Small intestine (tissue), 7 donors: Measurements from ENCODE around the gene TNNI3K. TPM values are rescaled to one million over a fixed set of nuclear protein-coding genes. Genes with fewer than 3 reads are reported as not detected.

Source experiments
- DNase-seq, 2 donors: peaks; one replicate each; pipeline versions ENCODE4 v3.0.0 to v3.0.0-alpha.2; 2013
- FAIRE-seq: peaks from 2 replicates; lab custom pipeline; 2012; peaks lifted over from hg19 to GRCh38; lab: Jason Lieb, UNC
- H3K27ac ChIP-seq, 3 donors: one replicate each; pipeline ENCODE4 v1.5.1; 2013; ENCODE audit warnings: low read length in 2 of 3, mild to moderate bottlenecking in 2 of 3, control low read depth in 1 of 3, inconsistent platforms in 1 of 3, low read depth in 1 of 3, moderate library complexity in 1 of 3
- H3K27me3 ChIP-seq, 3 donors: one replicate each; pipeline ENCODE4 v1.6.1; 2013; ENCODE audit warnings: low read length in 3 of 3, inconsistent platforms in 1 of 3; ENCODE audit not compliant: control insufficient read depth in 3 of 3, insufficient read depth in 3 of 3
- H3K36me3 ChIP-seq, 3 donors: one replicate each; pipeline ENCODE4 v1.6.1; 2013; ENCODE audit warnings: low read length in 3 of 3, inconsistent platforms in 1 of 3, low read depth in 1 of 3, mild to moderate bottlenecking in 1 of 3, moderate library complexity in 1 of 3; ENCODE audit not compliant: control insufficient read depth in 3 of 3, insufficient read depth in 2 of 3
- H3K4me1 ChIP-seq, 3 donors: one replicate each; pipeline ENCODE4 v1.6.1; 2013; ENCODE audit warnings: low read length in 2 of 3, inconsistent platforms in 1 of 3, low read depth in 1 of 3, mild to moderate bottlenecking in 1 of 3, moderate library complexity in 1 of 3; ENCODE audit not compliant: control insufficient read depth in 3 of 3, insufficient read depth in 2 of 3
- H3K4me3 ChIP-seq, 3 donors: one replicate each; pipeline ENCODE4 v1.5.1; 2013; ENCODE audit warnings: low read length in 3 of 3, control low read depth in 1 of 3, inconsistent platforms in 1 of 3, low read depth in 1 of 3, mild to moderate bottlenecking in 1 of 3, moderate library complexity in 1 of 3
- H3K9me3 ChIP-seq, 2 donors: one replicate each; pipeline ENCODE4 v1.6.1; 2013; ENCODE audit warnings: low read depth in 1 of 2, low read length in 1 of 2; ENCODE audit not compliant: control insufficient read depth in 2 of 2, insufficient read depth in 1 of 2
- WGBS, 3 donors: extraction: QIAGEN DNeasy Blood & Tissue Kit; methylation state at CpG; one replicate each; pipeline ENCODE4 v1.1.7; 2013; 5-methylcytosine and 5-hydroxymethylcytosine counted together
- polyA plus RNA-seq, 4 donors: library from polyadenylated mRNA; stranded (reverse) in 3 of 4; unstranded in 1 of 4; fragments of 200-250 nt in 3 of 4; fragments of 120-200 nt in 1 of 4; gene quantifications; one replicate each; pipeline versions ENCODE4 v1.2.1 to v1.2.3, GENCODE V29; 2013
- donor health status: healthy with polysubstance abuse.
- donor health status: control.
- donor health status: control.
- donor health status: Bipolar disorder and iron deficiency.
- donor health status: healthy.

Gene TNNI3K
- polyA plus RNA-seq, 4 donors: 0.24 to 0.32 TPM; not detected in 2

GRCh38 chr1:74522148-74522547, 287.0 kb downstream of the TNNI3K start:
- WGBS, 3 donors: 34 to 44% (median 38%) methylated on average over 4 of the region's 4 CpGs
- no peak for FAIRE-seq
- no peak for DNase-seq
- Histone ChIP-seq H3K4me1 (no peaks in the 10 kb centered on the region), H3K27ac (no peak overlapping the region), H3K36me3 (no peaks in the 10 kb centered on the region), H3K4me3 (no peak overlapping the region), H3K9me3 (no peaks in the 10 kb centered on the region), H3K27me3 (no peaks in the 10 kb centered on the region)

GRCh38 chr1:74523873-74524480, 288.8 kb downstream of the TNNI3K start:
- no peaks in the 10 kb centered on the region for H3K4me1 ChIP-seq
- no peaks in the 10 kb centered on the region for H3K36me3 ChIP-seq
- H3K4me3 ChIP-seq: no peak overlapping the region
- no peak for DNase-seq
- H3K9me3 ChIP-seq: no peaks in the 10 kb centered on the region
- no peak for FAIRE-seq
- H3K27ac ChIP-seq: no peak overlapping the region
- 69 to 76% (median 70%) methylated on average over 2 of the region's 2 CpGs for WGBS, 3 donors
- no peaks in the 10 kb centered on the region for H3K27me3 ChIP-seq

GRCh38 chr1:74526708-74527107, 291.5 kb downstream of the TNNI3K start:
- DNase-seq (no peak), FAIRE-seq (no peak)

GRCh38 chr1:74528123-74528522, 292.9 kb downstream of the TNNI3K start:
- H3K4me1 ChIP-seq: no peaks in the 10 kb centered on the region
- no peaks in the 10 kb centered on the region for H3K36me3 ChIP-seq
- 72 to 88% (median 79%) methylated on average over 4 of the region's 4 CpGs for WGBS, 3 donors
- no peaks in the 10 kb centered on the region for H3K27me3 ChIP-seq
- H3K27ac ChIP-seq: no peak overlapping the region
- FAIRE-seq (no peak), DNase-seq (no peak)
- H3K9me3 ChIP-seq: no peaks in the 10 kb centered on the region
- H3K4me3 ChIP-seq: no peak overlapping the region

More at GRCh38 chr1:74526708-74527107, 291.5 kb downstream of the TNNI3K start:
- WGBS, 3 donors: 32 to 39% (median 34%) methylated on average over 2 of the region's 2 CpGs
- Histone ChIP-seq H3K27me3 (no peaks in the 10 kb centered on the region), H3K9me3 (no peaks in the 10 kb centered on the region), H3K4me3 (no peak overlapping the region), H3K4me1 (no peaks in the 10 kb centered on the region), H3K36me3 (no peaks in the 10 kb centered on the region), H3K27ac (no peak overlapping the region)

- FAIRE-seq (no peak), DNase-seq (no peak)
- no peak overlapping the region for H3K4me3 ChIP-seq
- H3K4me1 ChIP-seq: no peaks in the 10 kb centered on the region
- no peaks in the 10 kb centered on the region for H3K9me3 ChIP-seq
- no peaks in the 10 kb centered on the region for H3K27me3 ChIP-seq
- H3K36me3 ChIP-seq: no peaks in the 10 kb centered on the region
- no peak overlapping the region for H3K27ac ChIP-seq
Measured at GRCh38 chr1:74530892-74531291, 295.7 kb downstream of the TNNI3K start.

GRCh38 chr1:74531796-74532195, 296.6 kb downstream of the TNNI3K start:
- no peaks in the 10 kb centered on the region for H3K36me3 ChIP-seq
- H3K27me3 ChIP-seq: no peaks in the 10 kb centered on the region
- H3K4me3 ChIP-seq: no peak overlapping the region
- H3K27ac ChIP-seq: no peak overlapping the region
- H3K4me1 ChIP-seq: no peaks in the 10 kb centered on the region
- FAIRE-seq: no peak
- WGBS, 3 donors: 20 to 69% (median 32%) methylated on average over 1 of the region's 1 CpG
- no peaks in the 10 kb centered on the region for H3K9me3 ChIP-seq
- no peak for DNase-seq

GRCh38 chr1:74534241-74534640, 299.1 kb downstream of the TNNI3K start:
- H3K4me3 ChIP-seq: no peak overlapping the region
- WGBS, 3 donors: 82 to 84% (median 83%) methylated on average over 3 of the region's 3 CpGs

GRCh38 chr1:74545821-74546220, 310.6 kb downstream of the TNNI3K start:
- 88 to 90% (median 89%) methylated on average over 2 of the region's 2 CpGs for WGBS, 3 donors
- DNase-seq: no peak

More at GRCh38 chr1:74534241-74534640, 299.1 kb downstream of the TNNI3K start:
- Histone ChIP-seq H3K27me3 (no peaks in the 10 kb centered on the region), H3K9me3 (no peaks in the 10 kb centered on the region), H3K4me1 (no peaks in the 10 kb centered on the region), H3K27ac (no peak overlapping the region), H3K36me3 (no peaks in the 10 kb centered on the region)
- FAIRE-seq (no peak), DNase-seq (no peak)

More at GRCh38 chr1:74545821-74546220, 310.6 kb downstream of the TNNI3K start:
- FAIRE-seq: no peak
- Histone ChIP-seq H3K27me3 (peaks cover 0 to 2% (median 0%) of the 10 kb centered on the region in 3 donors), H3K36me3 (no peaks in the 10 kb centered on the region), H3K4me3 (no peak overlapping the region), H3K4me1 (no peaks in the 10 kb centered on the region), H3K9me3 (no peaks in the 10 kb centered on the region), H3K27ac (no peak overlapping the region)
